Measurements from ENCODE around the gene ESR1. TPM values are rescaled to one million over a fixed set of nuclear protein-coding genes. Genes with fewer than 3 reads are reported as not detected.

The ESR1 gene
- total RNA-seq, 1 experiment from 2014 or later = not detected

DNA sequence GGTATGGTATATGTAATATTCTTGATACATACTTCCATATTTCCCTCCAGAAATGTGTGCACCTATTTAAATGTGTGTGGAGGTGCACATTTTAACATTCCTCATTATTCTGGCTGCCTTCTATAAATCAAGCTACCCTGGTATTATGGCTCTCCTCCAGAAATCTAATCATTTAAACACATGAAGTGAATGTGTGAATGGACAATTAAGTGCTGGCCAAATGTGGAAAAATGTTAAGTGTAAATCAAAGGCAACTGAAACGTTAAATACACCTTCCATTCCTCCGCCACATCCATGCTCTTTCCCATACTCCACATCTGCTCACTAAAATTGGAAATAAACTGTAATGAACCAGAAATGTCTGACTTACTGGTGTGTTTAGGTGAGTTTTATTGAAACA lies 24.9 kb upstream of the ESR1 start:
- TF ChIP-seq, protein P1, sequence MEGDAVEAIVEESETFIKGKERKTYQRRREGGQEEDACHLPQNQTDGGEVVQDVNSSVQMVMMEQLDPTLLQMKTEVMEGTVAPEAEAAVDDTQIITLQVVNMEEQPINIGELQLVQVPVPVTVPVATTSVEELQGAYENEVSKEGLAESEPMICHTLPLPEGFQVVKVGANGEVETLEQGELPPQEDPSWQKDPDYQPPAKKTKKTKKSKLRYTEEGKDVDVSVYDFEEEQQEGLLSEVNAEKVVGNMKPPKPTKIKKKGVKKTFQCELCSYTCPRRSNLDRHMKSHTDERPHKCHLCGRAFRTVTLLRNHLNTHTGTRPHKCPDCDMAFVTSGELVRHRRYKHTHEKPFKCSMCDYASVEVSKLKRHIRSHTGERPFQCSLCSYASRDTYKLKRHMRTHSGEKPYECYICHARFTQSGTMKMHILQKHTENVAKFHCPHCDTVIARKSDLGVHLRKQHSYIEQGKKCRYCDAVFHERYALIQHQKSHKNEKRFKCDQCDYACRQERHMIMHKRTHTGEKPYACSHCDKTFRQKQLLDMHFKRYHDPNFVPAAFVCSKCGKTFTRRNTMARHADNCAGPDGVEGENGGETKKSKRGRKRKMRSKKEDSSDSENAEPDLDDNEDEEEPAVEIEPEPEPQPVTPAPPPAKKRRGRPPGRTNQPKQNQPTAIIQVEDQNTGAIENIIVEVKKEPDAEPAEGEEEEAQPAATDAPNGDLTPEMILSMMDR (conservative IDR thresholded peaks at IDR 0.05) = no peak
- no peaks in the 10 kb centered on the region for H3K23me2 ChIP-seq (ENCODE audit: insufficient read length, low read depth, low read length, poor library complexity, severe bottlenecking)

More for the DNA sequence above, 24.9 kb upstream of the ESR1 start:
- H3K79me2 ChIP-seq (ENCODE audit: insufficient read depth, low read length) = no peaks in the 10 kb centered on the region; the same call in 1 of the 2 replicates
- Mint-ChIP-seq H3K36me3 (ENCODE audit: insufficient read depth in 1 of 3, low read depth in 3 of 3) (no peaks in the 10 kb centered on the region), H3K4me1 (no peaks in the 10 kb centered on the region), H3K9me3 (peaks cover 0 to 3% of the 10 kb centered on the region in 2 experiments; a peak in 1 of 5 replicates), H3K4me3 (no peak overlapping the region), H3K27me3 (ENCODE audit: low read depth) (no peaks in the 10 kb centered on the region; the same call in 1 of the 2 replicates), H3K27ac (no peak overlapping the region)
- H4K8ac ChIP-seq (replicated peaks; ENCODE audit: insufficient read length, low read depth, low read length) = no peak overlapping the region
- no peaks in the 10 kb centered on the region for H3K9me3 ChIP-seq (ENCODE audit: control insufficient read depth, low read depth, low read length)
- no peaks in the 10 kb centered on the region for H3K27me3 ChIP-seq (ENCODE audit: insufficient read depth, low read length)
- H3K79me1 ChIP-seq (ENCODE audit: insufficient read depth, low read depth, low read length, poor library complexity, severe bottlenecking) = no peaks in the 10 kb centered on the region
- H2AFZ ChIP-seq (ENCODE audit: low read length) = no peak overlapping the region
- H4K20me1 ChIP-seq (ENCODE audit: control insufficient read depth, insufficient read depth, insufficient read length) = no peaks in the 10 kb centered on the region
- no peak overlapping the region for H4K5ac ChIP-seq (ENCODE audit: insufficient read length, low read depth, low read length)
- H2BK12ac ChIP-seq (ENCODE audit: insufficient read length, low read depth, low read length) = no peak overlapping the region
- no peak overlapping the region for H3T11ph ChIP-seq (ENCODE audit: low read length)
- H3K23ac ChIP-seq (ENCODE audit: insufficient read length, low read depth, low read length) = no peak overlapping the region
- no peak overlapping the region for H2BK120ac ChIP-seq (ENCODE audit: low read depth, low read length, poor library complexity, severe bottlenecking)
- WGBS (ENCODE audit: extremely low coverage, insufficient read length, low lambda C conversion rate) = no CpG with 5 or more reads among the region's 2 CpGs
- no peak overlapping the region for H3K4ac ChIP-seq (ENCODE audit: low read depth, low read length)
- no peak overlapping the region for H2BK5ac ChIP-seq (ENCODE audit: insufficient read length, low read length)
- no peaks in the 10 kb centered on the region for H3K4me1 ChIP-seq (ENCODE audit: insufficient read depth, low read length)
- H3K56ac ChIP-seq (ENCODE audit: insufficient read length, low read depth, low read length) = no peak overlapping the region
- no peak overlapping the region for H3K14ac ChIP-seq (ENCODE audit: insufficient read depth, low read length)
- no peak overlapping the region for H3K9ac ChIP-seq (ENCODE audit: extremely low read depth, insufficient read length, low read length)
- no peak overlapping the region for H3K4me2 ChIP-seq (ENCODE audit: insufficient read depth, insufficient read length, low read length)
- H2AK5ac ChIP-seq (ENCODE audit: insufficient read length, low read length) = no peak overlapping the region
- H3K27ac ChIP-seq (ENCODE audit: insufficient read length, low read depth, low read length) = no peak overlapping the region
- no peak overlapping the region for H2BK15ac ChIP-seq (ENCODE audit: low read depth, low read length)
- no peak for DNase-seq
- no peak overlapping the region for H2BK20ac ChIP-seq (ENCODE audit: low read depth, low read length, poor library complexity, severe bottlenecking)
- H4K91ac ChIP-seq (ENCODE audit: insufficient read length, low read depth, low read length) = no peak overlapping the region
- H3K18ac ChIP-seq (ENCODE audit: insufficient read length, low read depth, low read length) = no peak overlapping the region
